GM23338 (cell line): ENCODE measurements around the gene GFOD1. TPM values are rescaled to one million over a fixed set of nuclear protein-coding genes. Genes with fewer than 3 reads are reported as not detected.

Experiments
- ATAC-seq: fragments of 200-7000 bp; cut with Tn5 transposase; 3 replicates; pipeline ENCODE4 v1.9.1; 2020
- DNase-seq: peaks from one replicate; pipeline ENCODE4 v3.0.0-alpha.2; 2015; ENCODE audit warnings: low spot score
- H2AFZ ChIP-seq: fragments of 200-600 bp; sonication (generic); 2 replicates; pipeline ENCODE4 v1.8.0; 2016; ENCODE audit warnings: antibody characterized with exemption, mild to moderate bottlenecking, moderate library complexity
- H3F3A ChIP-seq: fragments of 200-600 bp; sonication (generic); replicated peaks from 2 replicates; pipeline ENCODE4 v1.8.0; 2017; ENCODE audit warnings: antibody characterized with exemption, mixed run types, low read depth
- H3K27ac ChIP-seq: fragments of 200-600 bp; sonication (generic); 2 replicates; pipeline ENCODE4 v1.6.1; 2016; ENCODE audit warnings: low read depth
- H3K27me3 ChIP-seq: fragments of 200-600 bp; sonication (generic); 2 replicates; pipeline ENCODE4 v1.8.0; 2016; ENCODE audit warnings: mild to moderate bottlenecking, mixed run types, moderate library complexity; ENCODE audit not compliant: insufficient read depth
- H3K36me3 ChIP-seq: fragments of 200-600 bp; sonication (generic); 2 replicates; pipeline ENCODE4 v1.8.0; 2016; ENCODE audit warnings: mild to moderate bottlenecking; ENCODE audit not compliant: insufficient read depth
- H3K4me1 ChIP-seq: fragments of 200-600 bp; sonication (generic); 2 replicates; pipeline ENCODE4 v1.8.0; 2016; ENCODE audit warnings: mild to moderate bottlenecking, moderate library complexity; ENCODE audit not compliant: insufficient read depth
- H3K4me2 ChIP-seq: fragments of 200-600 bp; sonication (generic); 2 replicates; pipeline ENCODE4 v1.7.1; 2017; ENCODE audit warnings: mixed run types
- H3K4me3 ChIP-seq: fragments of 200-600 bp; sonication (generic); 2 replicates; pipeline ENCODE4 v1.6.1; 2016; ENCODE audit warnings: mixed run types
- H3K79me2 ChIP-seq: fragments of 200-600 bp; sonication (generic); replicated peaks from 2 replicates; pipeline ENCODE4 v1.8.0; 2017; ENCODE audit warnings: mild to moderate bottlenecking; ENCODE audit not compliant: insufficient read depth
- H3K9me2 ChIP-seq: fragments of 200-600 bp; sonication (generic); 2 replicates; pipeline ENCODE4 v1.8.0; 2017; ENCODE audit not compliant: insufficient read depth
- H4K20me1 ChIP-seq: fragments of 200-600 bp; sonication (generic); replicated peaks from 2 replicates; pipeline ENCODE4 v1.8.0; 2017; ENCODE audit warnings: mild to moderate bottlenecking; ENCODE audit not compliant: insufficient read depth
- H3K27ac Mint-ChIP-seq: 2 replicates; pipeline ENCODE4 v1.8.0; 2020; ENCODE audit warnings: inconsistent platforms, mild to moderate bottlenecking, moderate library complexity, mixed read lengths
- H3K27me3 Mint-ChIP-seq: 3 replicates; pipeline ENCODE4 v1.8.0; 2022; ENCODE audit warnings: low read depth, mild to moderate bottlenecking, moderate library complexity, mixed read lengths, inconsistent platforms; ENCODE audit not compliant: insufficient read depth, poor library complexity
- H3K36me3 Mint-ChIP-seq: 3 replicates; pipeline ENCODE4 v1.8.0; 2021; ENCODE audit warnings: low read depth, mild to moderate bottlenecking, inconsistent platforms, moderate library complexity, mixed read lengths
- H3K4me1 Mint-ChIP-seq: 3 replicates; pipeline ENCODE4 v1.8.0; 2020; ENCODE audit warnings: mild to moderate bottlenecking, inconsistent platforms, mixed read lengths
- H3K4me3 Mint-ChIP-seq: 3 replicates; pipeline ENCODE4 v1.8.0; 2021; ENCODE audit warnings: moderate library complexity, mild to moderate bottlenecking, inconsistent platforms, mixed read lengths
- H3K9me3 Mint-ChIP-seq: 3 replicates; pipeline ENCODE4 v1.8.0; 2020; ENCODE audit warnings: moderate library complexity, mild to moderate bottlenecking, inconsistent platforms, mixed read lengths
- CREB1 ChIP-seq: fragments of 250-450 bp; sonication (Bioruptor Pico); IDR thresholded peaks from 2 replicates; pipeline ENCODE4 v1.5.0; 2020; ENCODE audit warnings: low read depth, mild to moderate bottlenecking, moderate library complexity
- EZH2 ChIP-seq: fragments of 200-600 bp; sonication (generic); IDR thresholded peaks from one replicate; pipeline ENCODE4 v1.8.0; 2017; ENCODE audit warnings: antibody characterized with exemption, mild to moderate bottlenecking, low read depth; ENCODE audit not compliant: unreplicated experiment
- EZH2phosphoT487 ChIP-seq: fragments of 200-600 bp; sonication (generic); IDR thresholded peaks from one replicate; pipeline ENCODE4 v1.8.1; 2018; ENCODE audit warnings: antibody characterized with exemption; ENCODE audit not compliant: unreplicated experiment
- JUNB ChIP-seq: IDR thresholded peaks from one replicate; pipeline ENCODE4 v1.6.1; 2016; ENCODE audit warnings: antibody characterized with exemption; ENCODE audit not compliant: unreplicated experiment
- NANOG ChIP-seq: IDR thresholded peaks from 2 replicates; pipeline ENCODE4 v1.6.1; 2016; ENCODE audit warnings: antibody characterized with exemption, borderline replicate concordance
- POLR2AphosphoS5 ChIP-seq: IDR thresholded peaks from 2 replicates; pipeline ENCODE4 v1.6.1; 2016; ENCODE audit warnings: antibody characterized with exemption, low read depth
- STAT1 ChIP-seq: IDR thresholded peaks from one replicate; pipeline ENCODE4 v1.6.1; 2016; ENCODE audit warnings: antibody characterized with exemption; ENCODE audit not compliant: unreplicated experiment
- ZNF331 ChIP-seq: fragments of 250-450 bp; sonication (Bioruptor Pico); IDR thresholded peaks from 2 replicates; pipeline ENCODE4 v1.5.0; 2020; ENCODE audit warnings: low read depth, mild to moderate bottlenecking, moderate library complexity
- polyA plus RNA-seq: library from polyadenylated mRNA; unstranded; fragments of >200 nt; fragmentation: Nextera tagmentation; extraction: Ambion mirVana; gene quantifications from 2 replicates; pipeline ENCODE4 v1.2.1, GENCODE V29; 2016
- total RNA-seq: library from RNA; depleted of rRNA; stranded (reverse); fragments of >200 nt; shearing (Covaris generic); gene quantifications from 2 replicates; pipeline ENCODE4 v1.2.3, GENCODE V29; 2014
- TF ChIP-seq, protein P1 (sequence below): IDR thresholded peaks from 2 replicates; pipeline ENCODE4 v1.6.1; 2016; ENCODE audit warnings: antibody characterized with exemption
- TF ChIP-seq, protein P2 (sequence below), 2 experiments: fragments of 200-600 bp in 1 of 2; sonication (generic) in 1 of 2; conservative IDR thresholded peaks; 2 replicates each; pipeline versions ENCODE4 v1.5.1 to v1.6.1; 2016 to 2017; ENCODE audit warnings: antibody characterized with exemption in 2 of 2, low read depth in 2 of 2, mild to moderate bottlenecking in 2 of 2, moderate library complexity in 1 of 2
- TF ChIP-seq, protein P3 (sequence below): fragments of 250-450 bp; sonication (Bioruptor Pico); IDR thresholded peaks from 2 replicates; pipeline ENCODE4 v1.5.0; 2020; ENCODE audit warnings: mild to moderate bottlenecking, moderate library complexity

Gene GFOD1
- total and polyA plus RNA-seq, 2 experiments from 2014 or later = 4.9 to 12.8 TPM

DNA sequence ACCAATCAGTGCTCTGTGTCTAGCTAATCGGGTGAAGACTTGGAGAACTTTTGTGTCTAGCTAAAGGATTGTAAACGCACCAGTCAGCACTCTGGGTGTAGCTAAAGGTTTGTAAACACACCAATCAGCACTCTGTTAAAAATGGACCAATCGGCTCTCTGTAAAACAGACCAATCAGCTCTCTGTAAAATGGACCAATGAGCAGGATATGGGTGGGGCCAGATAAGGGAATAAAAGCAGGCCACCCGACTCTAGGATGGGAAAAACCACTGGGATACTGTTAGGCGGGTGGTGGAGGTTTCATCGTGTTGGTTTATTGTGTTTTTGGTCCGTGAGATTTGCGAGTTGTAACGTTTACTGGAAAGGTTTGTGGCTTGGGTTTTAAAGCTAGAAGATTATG is 25.5 kb upstream of the GFOD1 start:
- TF ChIP-seq, protein P1, sequence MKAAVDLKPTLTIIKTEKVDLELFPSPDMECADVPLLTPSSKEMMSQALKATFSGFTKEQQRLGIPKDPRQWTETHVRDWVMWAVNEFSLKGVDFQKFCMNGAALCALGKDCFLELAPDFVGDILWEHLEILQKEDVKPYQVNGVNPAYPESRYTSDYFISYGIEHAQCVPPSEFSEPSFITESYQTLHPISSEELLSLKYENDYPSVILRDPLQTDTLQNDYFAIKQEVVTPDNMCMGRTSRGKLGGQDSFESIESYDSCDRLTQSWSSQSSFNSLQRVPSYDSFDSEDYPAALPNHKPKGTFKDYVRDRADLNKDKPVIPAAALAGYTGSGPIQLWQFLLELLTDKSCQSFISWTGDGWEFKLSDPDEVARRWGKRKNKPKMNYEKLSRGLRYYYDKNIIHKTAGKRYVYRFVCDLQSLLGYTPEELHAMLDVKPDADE = no peak
- no peak for TF ChIP-seq CREB1 (CRISPR knock-in tag)
- no peak for TF ChIP-seq POLR2AphosphoS5
- Mint-ChIP-seq H3K9me3 (peaks cover 6% of the 10 kb centered on the region; the same call in 2 of the 3 replicates), H3K27ac (no peak overlapping the region), H3K4me1 (no peaks in the 10 kb centered on the region), H3K27me3 (no peaks in the 10 kb centered on the region), H3K4me3 (no peak overlapping the region), H3K36me3 (no peaks in the 10 kb centered on the region)
- Histone ChIP-seq H3K9me2 (no peaks in the 10 kb centered on the region), H3K27me3 (0 out of 2 replicates have a peak, but pooled peaks cover 3% of the 10 kb centered on the region), H4K20me1 (no peaks in the 10 kb centered on the region), H3K36me3 (no peaks in the 10 kb centered on the region), H2AFZ (no peak overlapping the region), H3K4me1 (no peaks in the 10 kb centered on the region), H3K79me2 (no peaks in the 10 kb centered on the region), H3K27ac (no peak overlapping the region), H3K4me3 (no peak overlapping the region), H3K4me2 (no peak overlapping the region), H3F3A (no peaks in the 10 kb centered on the region)
- no peak for DNase-seq
- no peak for ATAC-seq

DNA sequence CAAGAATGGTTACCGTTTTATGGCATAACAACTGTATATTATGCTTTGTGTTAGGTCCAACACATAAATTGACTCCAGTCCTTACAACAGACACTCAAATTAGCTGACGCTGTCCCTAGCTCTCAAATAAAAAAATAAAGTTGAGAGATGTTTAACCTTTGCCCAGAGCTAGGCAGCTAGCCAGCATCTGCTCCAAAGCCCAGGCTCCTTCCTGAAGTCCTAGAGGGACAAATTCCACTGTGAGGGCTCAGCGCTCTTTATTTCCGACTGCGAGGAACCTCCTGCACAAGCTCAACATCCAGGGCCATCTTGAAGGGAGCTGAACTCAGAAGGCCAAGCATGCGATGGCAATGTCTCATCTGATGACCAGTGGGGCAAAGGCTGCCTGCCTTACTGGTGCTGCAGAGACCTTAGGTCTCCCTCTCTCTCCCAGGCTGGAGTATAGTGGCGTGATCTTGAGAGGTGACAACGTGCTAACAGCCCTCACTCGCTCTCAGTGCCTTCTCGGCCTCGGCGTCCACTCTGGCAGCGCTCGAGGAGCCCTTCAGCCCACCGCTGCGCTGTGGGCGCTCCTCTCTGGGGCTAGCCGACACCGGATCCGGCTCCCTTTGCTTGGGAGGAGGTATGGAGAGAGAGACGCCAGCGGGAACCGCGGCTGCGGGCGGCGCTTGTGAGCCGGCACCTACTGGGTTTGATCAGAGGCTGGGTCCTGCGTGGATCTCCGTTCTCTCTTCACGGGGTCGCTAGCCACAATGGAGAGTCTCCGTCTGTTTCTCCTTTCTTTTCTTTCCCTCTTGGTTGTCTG is 24.7 kb upstream of the GFOD1 start:
- ATAC-seq = peak; percentile 77
- Mint-ChIP-seq H3K9me3 (peaks cover 6% of the 10 kb centered on the region; the same call in 2 of the 3 replicates), H3K27ac (no peak overlapping the region), H3K4me3 (no peak overlapping the region), H3K4me1 (no peaks in the 10 kb centered on the region), H3K27me3 (no peaks in the 10 kb centered on the region), H3K36me3 (no peaks in the 10 kb centered on the region)
- H4K20me1 ChIP-seq = no peaks in the 10 kb centered on the region
- no peaks in the 10 kb centered on the region for H3F3A ChIP-seq
- H3K4me1 ChIP-seq = no peaks in the 10 kb centered on the region
- no peak overlapping the region for H3K4me3 ChIP-seq
- peak; percentile 38 for DNase-seq
- no peaks in the 10 kb centered on the region for H3K9me2 ChIP-seq
- no peak overlapping the region for H3K27ac ChIP-seq
- H3K27me3 ChIP-seq = 0 out of 2 replicates have a peak, but pooled peaks cover 3% of the 10 kb centered on the region
- H3K36me3 ChIP-seq = no peaks in the 10 kb centered on the region
- H2AFZ ChIP-seq = peak overlapping the region; percentile 76
- H3K4me2 ChIP-seq = no peak overlapping the region
- no peaks in the 10 kb centered on the region for H3K79me2 ChIP-seq
- TF ChIP-seq ZNF331 (CRISPR knock-in tag) (no peak), EZH2 (no peak), POLR2AphosphoS5 (no peak), JUNB (no peak), EZH2phosphoT487 (no peak), CREB1 (CRISPR knock-in tag) (no peak), STAT1 (no peak), NANOG (no peak)
- TF ChIP-seq, protein P2, sequence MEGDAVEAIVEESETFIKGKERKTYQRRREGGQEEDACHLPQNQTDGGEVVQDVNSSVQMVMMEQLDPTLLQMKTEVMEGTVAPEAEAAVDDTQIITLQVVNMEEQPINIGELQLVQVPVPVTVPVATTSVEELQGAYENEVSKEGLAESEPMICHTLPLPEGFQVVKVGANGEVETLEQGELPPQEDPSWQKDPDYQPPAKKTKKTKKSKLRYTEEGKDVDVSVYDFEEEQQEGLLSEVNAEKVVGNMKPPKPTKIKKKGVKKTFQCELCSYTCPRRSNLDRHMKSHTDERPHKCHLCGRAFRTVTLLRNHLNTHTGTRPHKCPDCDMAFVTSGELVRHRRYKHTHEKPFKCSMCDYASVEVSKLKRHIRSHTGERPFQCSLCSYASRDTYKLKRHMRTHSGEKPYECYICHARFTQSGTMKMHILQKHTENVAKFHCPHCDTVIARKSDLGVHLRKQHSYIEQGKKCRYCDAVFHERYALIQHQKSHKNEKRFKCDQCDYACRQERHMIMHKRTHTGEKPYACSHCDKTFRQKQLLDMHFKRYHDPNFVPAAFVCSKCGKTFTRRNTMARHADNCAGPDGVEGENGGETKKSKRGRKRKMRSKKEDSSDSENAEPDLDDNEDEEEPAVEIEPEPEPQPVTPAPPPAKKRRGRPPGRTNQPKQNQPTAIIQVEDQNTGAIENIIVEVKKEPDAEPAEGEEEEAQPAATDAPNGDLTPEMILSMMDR (conservative IDR thresholded peaks at IDR 0.05; ENCODE audit: low read depth in 2 of 2) = no peak
- TF ChIP-seq, protein P3, sequence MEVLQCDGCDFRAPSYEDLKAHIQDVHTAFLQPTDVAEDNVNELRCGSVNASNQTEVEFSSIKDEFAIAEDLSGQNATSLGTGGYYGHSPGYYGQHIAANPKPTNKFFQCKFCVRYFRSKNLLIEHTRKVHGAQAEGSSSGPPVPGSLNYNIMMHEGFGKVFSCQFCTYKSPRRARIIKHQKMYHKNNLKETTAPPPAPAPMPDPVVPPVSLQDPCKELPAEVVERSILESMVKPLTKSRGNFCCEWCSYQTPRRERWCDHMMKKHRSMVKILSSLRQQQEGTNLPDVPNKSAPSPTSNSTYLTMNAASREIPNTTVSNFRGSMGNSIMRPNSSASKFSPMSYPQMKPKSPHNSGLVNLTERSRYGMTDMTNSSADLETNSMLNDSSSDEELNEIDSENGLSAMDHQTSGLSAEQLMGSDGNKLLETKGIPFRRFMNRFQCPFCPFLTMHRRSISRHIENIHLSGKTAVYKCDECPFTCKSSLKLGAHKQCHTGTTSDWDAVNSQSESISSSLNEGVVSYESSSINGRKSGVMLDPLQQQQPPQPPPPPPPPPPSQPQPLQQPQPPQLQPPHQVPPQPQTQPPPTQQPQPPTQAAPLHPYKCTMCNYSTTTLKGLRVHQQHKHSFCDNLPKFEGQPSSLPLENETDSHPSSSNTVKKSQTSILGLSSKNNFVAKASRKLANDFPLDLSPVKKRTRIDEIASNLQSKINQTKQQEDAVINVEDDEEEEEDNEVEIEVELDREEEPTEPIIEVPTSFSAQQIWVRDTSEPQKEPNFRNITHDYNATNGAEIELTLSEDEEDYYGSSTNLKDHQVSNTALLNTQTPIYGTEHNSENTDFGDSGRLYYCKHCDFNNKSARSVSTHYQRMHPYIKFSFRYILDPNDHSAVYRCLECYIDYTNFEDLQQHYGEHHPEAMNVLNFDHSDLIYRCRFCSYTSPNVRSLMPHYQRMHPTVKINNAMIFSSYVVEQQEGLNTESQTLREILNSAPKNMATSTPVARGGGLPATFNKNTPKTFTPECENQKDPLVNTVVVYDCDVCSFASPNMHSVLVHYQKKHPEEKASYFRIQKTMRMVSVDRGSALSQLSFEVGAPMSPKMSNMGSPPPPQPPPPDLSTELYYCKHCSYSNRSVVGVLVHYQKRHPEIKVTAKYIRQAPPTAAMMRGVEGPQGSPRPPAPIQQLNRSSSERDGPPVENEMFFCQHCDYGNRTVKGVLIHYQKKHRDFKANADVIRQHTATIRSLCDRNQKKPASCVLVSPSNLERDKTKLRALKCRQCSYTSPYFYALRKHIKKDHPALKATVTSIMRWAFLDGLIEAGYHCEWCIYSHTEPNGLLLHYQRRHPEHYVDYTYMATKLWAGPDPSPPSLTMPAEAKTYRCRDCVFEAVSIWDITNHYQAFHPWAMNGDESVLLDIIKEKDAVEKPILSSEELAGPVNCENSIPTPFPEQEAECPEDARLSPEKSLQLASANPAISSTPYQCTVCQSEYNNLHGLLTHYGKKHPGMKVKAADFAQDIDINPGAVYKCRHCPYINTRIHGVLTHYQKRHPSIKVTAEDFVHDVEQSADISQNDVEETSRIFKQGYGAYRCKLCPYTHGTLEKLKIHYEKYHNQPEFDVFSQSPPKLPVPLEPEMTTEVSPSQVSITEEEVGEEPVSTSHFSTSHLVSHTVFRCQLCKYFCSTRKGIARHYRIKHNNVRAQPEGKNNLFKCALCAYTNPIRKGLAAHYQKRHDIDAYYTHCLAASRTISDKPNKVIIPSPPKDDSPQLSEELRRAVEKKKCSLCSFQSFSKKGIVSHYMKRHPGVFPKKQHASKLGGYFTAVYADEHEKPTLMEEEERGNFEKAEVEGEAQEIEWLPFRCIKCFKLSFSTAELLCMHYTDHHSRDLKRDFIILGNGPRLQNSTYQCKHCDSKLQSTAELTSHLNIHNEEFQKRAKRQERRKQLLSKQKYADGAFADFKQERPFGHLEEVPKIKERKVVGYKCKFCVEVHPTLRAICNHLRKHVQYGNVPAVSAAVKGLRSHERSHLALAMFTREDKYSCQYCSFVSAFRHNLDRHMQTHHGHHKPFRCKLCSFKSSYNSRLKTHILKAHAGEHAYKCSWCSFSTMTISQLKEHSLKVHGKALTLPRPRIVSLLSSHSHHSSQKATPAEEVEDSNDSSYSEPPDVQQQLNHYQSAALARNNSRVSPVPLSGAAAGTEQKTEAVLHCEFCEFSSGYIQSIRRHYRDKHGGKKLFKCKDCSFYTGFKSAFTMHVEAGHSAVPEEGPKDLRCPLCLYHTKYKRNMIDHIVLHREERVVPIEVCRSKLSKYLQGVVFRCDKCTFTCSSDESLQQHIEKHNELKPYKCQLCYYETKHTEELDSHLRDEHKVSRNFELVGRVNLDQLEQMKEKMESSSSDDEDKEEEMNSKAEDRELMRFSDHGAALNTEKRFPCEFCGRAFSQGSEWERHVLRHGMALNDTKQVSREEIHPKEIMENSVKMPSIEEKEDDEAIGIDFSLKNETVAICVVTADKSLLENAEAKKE (CRISPR knock-in tag) = no peak
